CD4-positive, alpha-beta T cell (primary cell): ENCODE results near the gene RTRAF. TPM values are rescaled to one million over a fixed set of nuclear protein-coding genes. Genes with fewer than 3 reads are reported as not detected.

Experiments used
- ATAC-seq: fragments of 200-7000 bp; cut with Tn5 transposase; one replicate; pipeline ENCODE4 v1.10.0; 2022; ENCODE audit warnings: mild to moderate bottlenecking; ENCODE audit not compliant: poor library complexity
- CTCF ChIA-PET: fragments of 350-600 bp; sonication (Branson Sonifier 250); formaldehyde crosslinking; loops from one replicate; lab custom pipeline; 2021; ENCODE audit warnings: antibody characterized with exemption, inconsistent platforms; lab: Charles Lee
- POLR2A ChIA-PET: fragments of 350-600 bp; sonication (Branson Sonifier 250); formaldehyde crosslinking; loops from one replicate; lab custom pipeline; 2021; ENCODE audit warnings: antibody characterized with exemption, inconsistent platforms; lab: Charles Lee
- DNase-seq, 14 experiments: peaks; one replicate each; pipeline ENCODE4 v3.0.0-alpha.2; 2013 to 2020; ENCODE audit warnings: mixed read lengths in 2 of 14
- H3K27ac ChIP-seq, 2 donors: one replicate each; pipeline versions ENCODE4 v1.5.1 to v1.7.0; 2013; ENCODE audit warnings: low read length in 2 of 2, low read depth in 1 of 2, mild to moderate bottlenecking in 1 of 2
- H3K27me3 ChIP-seq, 2 experiments: 1 replicate in 1 of 2; 2 replicates in 1 of 2; pipeline versions ENCODE4 v1.6.1 to v1.7.0; 2013; ENCODE audit warnings: low read length in 2 of 2, control low read depth in 1 of 2, mild to moderate bottlenecking in 1 of 2, moderate library complexity in 1 of 2; ENCODE audit not compliant: insufficient read depth in 2 of 2, control insufficient read depth in 1 of 2
- H3K36me3 ChIP-seq: one replicate; pipeline ENCODE4 v1.6.1; 2013; ENCODE audit warnings: low read length, control low read depth; ENCODE audit not compliant: insufficient read depth
- H3K4me1 ChIP-seq: one replicate; pipeline ENCODE4 v1.6.1; 2013; ENCODE audit warnings: low read length, control low read depth; ENCODE audit not compliant: insufficient read depth
- H3K4me3 ChIP-seq: one replicate; pipeline ENCODE4 v1.5.1; 2013; ENCODE audit warnings: mild to moderate bottlenecking, low read length, moderate library complexity
- H3K9me3 ChIP-seq, 2 experiments: 1 replicate in 1 of 2; 2 replicates in 1 of 2; pipeline versions ENCODE4 v1.6.1 to v1.7.0; 2013; ENCODE audit warnings: low read length in 2 of 2, mild to moderate bottlenecking in 2 of 2, control low read depth in 1 of 2, moderate library complexity in 1 of 2; ENCODE audit not compliant: control insufficient read depth in 1 of 2, insufficient read depth in 1 of 2
- H3K27ac Mint-ChIP-seq: one replicate; pipeline ENCODE4 v1.8.0; 2020; ENCODE audit warnings: mixed read lengths
- H3K27me3 Mint-ChIP-seq: one replicate; pipeline ENCODE4 v1.8.0; 2021; ENCODE audit warnings: mixed read lengths
- H3K36me3 Mint-ChIP-seq: one replicate; pipeline ENCODE4 v1.8.0; 2021; ENCODE audit warnings: low read depth, mixed read lengths
- H3K4me1 Mint-ChIP-seq: one replicate; pipeline ENCODE4 v1.8.0; 2021; ENCODE audit warnings: low read depth, mixed read lengths
- H3K4me3 Mint-ChIP-seq: one replicate; pipeline ENCODE4 v1.8.0; 2020; ENCODE audit warnings: mild to moderate bottlenecking, mixed read lengths
- H3K9me3 Mint-ChIP-seq: one replicate; pipeline ENCODE4 v1.8.0; 2020; ENCODE audit warnings: mixed read lengths
- CTCF ChIP-seq: fragments of 200-600 bp; IDR thresholded peaks from one replicate; pipeline ENCODE4 v1.8.0; 2022; ENCODE audit warnings: antibody characterized with exemption, mild to moderate bottlenecking
- intact Hi-C, 2 experiments: fragments of 100-400 bp; cut with DNase I in 1 of 2; cut with micrococcal nuclease in 1 of 2; formaldehyde crosslinking; loops; one replicate each; pipeline versions ENCODE4 v1.15.1 to v1.9.0; 2023 to 2025; cut with DNase I, micrococcal nuclease
- total RNA-seq, 174 experiments: library from RNA in 2 of 174; stranded (reverse) in 2 of 174; gene quantifications; one replicate each; pipeline ENCODE4 v1.2.3 and lab custom pipeline; 2021 to 2026

Gene RTRAF
- total RNA-seq, 2 experiments from 2014 or later: 155 to 157 TPM

- Mint-ChIP-seq H3K27ac (no peak overlapping the region), H3K4me1 (peaks cover 7% of the 10 kb centered on the region), H3K36me3 (no peaks in the 10 kb centered on the region), H3K9me3 (no peaks in the 10 kb centered on the region), H3K4me3 (no peak overlapping the region), H3K27me3 (no peaks in the 10 kb centered on the region)
- Histone ChIP-seq H3K4me1 (peaks cover 8% of the 10 kb centered on the region), H3K36me3 (no peaks in the 10 kb centered on the region), H3K4me3 (no peak overlapping the region), H3K27me3 (no peaks in the 10 kb centered on the region), H3K9me3 (no peaks in the 10 kb centered on the region), H3K27ac (no peak overlapping the region)
- ATAC-seq: no peak
- ChIA-PET CTCF (no interaction called here), POLR2A (no interaction called here)
- intact Hi-C loops: loop anchor here in 1 of 2 experiments (5.0 to 10.0 kb wide), 2 partner anchors 139 to 813 kb away; partner anchors contain the start of gene GNPNAT1
- no peak for TF ChIP-seq CTCF
- DNase-seq: no peak
These were observed 8.0 kb upstream of the RTRAF start for GRCh38 chr14:51981218-51981854.

- Mint-ChIP-seq H3K36me3 (peaks cover 36% of the 10 kb centered on the region), H3K4me1 (peaks cover 39% of the 10 kb centered on the region), H3K4me3 (peak overlapping the region; percentile 99), H3K27me3 (no peaks in the 10 kb centered on the region), H3K9me3 (no peaks in the 10 kb centered on the region), H3K27ac (peak overlapping the region; percentile 94)
- H3K4me1 ChIP-seq: peaks cover 18% of the 10 kb centered on the region
- ChIA-PET POLR2A (interaction anchor here (0.6 to 1.2 kb wide), 2 partner anchors 127 to 1211 kb away, joined by 3 read pairs; no protein-coding TSS in a partner anchor), CTCF (interaction anchor here (2.1 kb wide), 1 partner anchor 9 kb away, joined by 7 read pairs; no protein-coding TSS in a partner anchor)
- ATAC-seq (no peak), DNase-seq (no peak)
- no peaks in the 10 kb centered on the region for H3K9me3 ChIP-seq
- no peaks in the 10 kb centered on the region for H3K27me3 ChIP-seq
- no peak overlapping the region for H3K4me3 ChIP-seq
- peak overlapping the region; percentile 84 to 87 for H3K27ac ChIP-seq
- peaks cover 21% of the 10 kb centered on the region for H3K36me3 ChIP-seq
- intact Hi-C loops: loop anchor here (5.0 to 10.0 kb wide), 4 partner anchors 336 to 807 kb away; partner anchors contain the start of genes FRMD6 (in 1 of the 2), GNPNAT1 (in 1 of the 2), GPR137C (in 1 of the 2) and TXNDC16 (in 1 of the 2)
- TF ChIP-seq CTCF: no peak
These were observed 1.1 kb upstream of the RTRAF start for GRCh38 chr14:51988221-51988620.

GRCh38 chr14:51990488-51990887 is 1.1 kb downstream of the RTRAF start:
- peak overlapping the region; percentile 87 for H3K4me3 ChIP-seq
- ATAC-seq: no peak
- ChIA-PET CTCF (no interaction called here), POLR2A (interaction anchor here (0.7 to 1.4 kb wide), 2 partner anchors 13 to 130 kb away, joined by 4 read pairs; partner anchors contain the start of gene GNG2)
- H3K27ac ChIP-seq: peak overlapping the region in 1 of 2 donors; percentile 80
- H3K9me3 ChIP-seq: no peaks in the 10 kb centered on the region
- no peak for TF ChIP-seq CTCF
- no peaks in the 10 kb centered on the region for H3K27me3 Mint-ChIP-seq
- H3K36me3 Mint-ChIP-seq: peaks cover 59% of the 10 kb centered on the region
- intact Hi-C loops: loop anchor here in 1 of 2 experiments (10.0 kb wide), 3 partner anchors 284 to 1314 kb away; no protein-coding TSS in a partner anchor
- peaks cover 18% of the 10 kb centered on the region for H3K4me1 ChIP-seq
- peak overlapping the region; percentile 99 for H3K4me3 Mint-ChIP-seq
- H3K27me3 ChIP-seq: no peaks in the 10 kb centered on the region
- peaks cover 62% of the 10 kb centered on the region for H3K4me1 Mint-ChIP-seq
- no peaks in the 10 kb centered on the region for H3K9me3 Mint-ChIP-seq
- H3K27ac Mint-ChIP-seq: peak overlapping the region; percentile 94
- peaks cover 42% of the 10 kb centered on the region for H3K36me3 ChIP-seq
- no peak for DNase-seq
